OCI-LY3 (cell line): ENCODE measurements around the gene PYGB.

Source experiments
- H2AFZ ChIP-seq: fragments of 200-600, 300-600 bp; shearing (Covaris generic); 2 replicates; pipeline ENCODE4 v1.6.0; 2014; ENCODE audit warnings: antibody characterized with exemption, low read depth, low read length
- H3K27ac ChIP-seq: fragments of 200-600, 300-600 bp; sonication (generic); 2 replicates; pipeline ENCODE4 v1.5.1; 2014; ENCODE audit warnings: mild to moderate bottlenecking, low read length, moderate library complexity, mixed read lengths
- H3K27me3 ChIP-seq: fragments of 200-600, 300-600 bp; sonication (generic); 2 replicates; pipeline ENCODE4 v1.6.1; 2014; ENCODE audit warnings: low read depth, low read length, mixed read lengths
- H3K36me3 ChIP-seq: fragments of 200-600, 300-600 bp; sonication (generic); replicated peaks from 2 replicates; pipeline ENCODE3; 2014; ENCODE audit warnings: low read depth, low read length, mixed read lengths
- H3K4me1 ChIP-seq: fragments of 300-600, 200-600 bp; sonication (generic); 2 replicates; pipeline ENCODE4 v1.6.1; 2014; ENCODE audit warnings: low read length, mixed read lengths
- H3K4me2 ChIP-seq: fragments of 200-600, 300-600 bp; sonication (generic); 2 replicates; pipeline ENCODE4 v1.6.1; 2014; ENCODE audit warnings: low read length, mixed read lengths
- H3K4me3 ChIP-seq: fragments of 300-600, 200-600 bp; sonication (generic); 2 replicates; pipeline ENCODE4 v1.5.1; 2014; ENCODE audit warnings: antibody characterized with exemption, mild to moderate bottlenecking, low read length, moderate library complexity
- H3K79me2 ChIP-seq: fragments of 300-600, 200-600 bp; shearing (Covaris generic); 2 replicates; pipeline ENCODE4 v1.6.1; 2014; ENCODE audit warnings: mild to moderate bottlenecking, low read length, mixed read lengths
- H3K9ac ChIP-seq: fragments of 300-600, 200-600 bp; shearing (Covaris generic); 2 replicates; pipeline ENCODE4 v1.6.0; 2014; ENCODE audit warnings: mild to moderate bottlenecking, low read length, moderate library complexity
- H3K9me3 ChIP-seq: fragments of 200-600, 300-600 bp; shearing (Covaris generic); 2 replicates; pipeline ENCODE4 v1.6.1; 2014; ENCODE audit warnings: low read length, mixed read lengths; ENCODE audit not compliant: insufficient read depth
- H4K20me1 ChIP-seq: fragments of 200-600, 300-600 bp; sonication (generic); 2 replicates; pipeline ENCODE4 v1.6.1; 2016; ENCODE audit warnings: low read length, mixed read lengths; ENCODE audit not compliant: insufficient read depth
- CTCF ChIP-seq: fragments of 200-600, 300-600 bp; sonication (generic); IDR thresholded peaks from 2 replicates; pipeline ENCODE4 v1.5.1; 2014; ENCODE audit warnings: antibody characterized with exemption, low read length, low read depth
- EZH2phosphoT487 ChIP-seq: fragments of 200-600 bp; shearing (Covaris generic); IDR thresholded peaks from 2 replicates; pipeline ENCODE4 v1.6.1; 2018; ENCODE audit warnings: antibody characterized with exemption, mixed run types, low read depth

PYGB gene

DNA sequence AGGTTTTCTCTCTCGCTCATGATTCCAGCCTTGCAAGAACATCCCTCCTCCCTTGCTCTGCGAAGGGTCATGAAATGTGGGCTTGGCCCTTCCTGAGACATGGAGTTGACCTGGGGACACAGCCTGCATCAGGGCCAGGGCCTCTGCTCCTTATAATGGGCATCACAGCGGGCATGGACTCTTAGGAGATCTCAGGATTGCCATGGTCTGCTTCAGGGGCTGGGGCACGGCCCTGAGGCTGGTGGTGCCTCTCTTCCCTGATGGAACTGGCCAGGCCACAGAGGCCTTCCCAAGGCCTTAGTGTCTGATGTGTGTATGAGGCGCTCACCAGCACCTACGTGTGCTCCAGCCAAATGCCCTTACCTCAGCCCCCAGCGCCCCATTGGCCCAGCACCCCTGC lies 28.5 kb upstream of the PYGB start:
- Histone ChIP-seq H3K4me2 (no peak overlapping the region), H3K27ac (no peak overlapping the region), H3K4me1 (no peaks in the 10 kb centered on the region), H3K36me3 (peaks cover 19% of the 10 kb centered on the region), H3K9ac (no peak overlapping the region), H3K9me3 (no peaks in the 10 kb centered on the region), H4K20me1 (no peaks in the 10 kb centered on the region), H3K79me2 (no peaks in the 10 kb centered on the region), H3K4me3 (no peak overlapping the region), H3K27me3 (no peaks in the 10 kb centered on the region), H2AFZ (no peak overlapping the region)
- TF ChIP-seq EZH2phosphoT487 (no peak), CTCF (no peak)

DNA sequence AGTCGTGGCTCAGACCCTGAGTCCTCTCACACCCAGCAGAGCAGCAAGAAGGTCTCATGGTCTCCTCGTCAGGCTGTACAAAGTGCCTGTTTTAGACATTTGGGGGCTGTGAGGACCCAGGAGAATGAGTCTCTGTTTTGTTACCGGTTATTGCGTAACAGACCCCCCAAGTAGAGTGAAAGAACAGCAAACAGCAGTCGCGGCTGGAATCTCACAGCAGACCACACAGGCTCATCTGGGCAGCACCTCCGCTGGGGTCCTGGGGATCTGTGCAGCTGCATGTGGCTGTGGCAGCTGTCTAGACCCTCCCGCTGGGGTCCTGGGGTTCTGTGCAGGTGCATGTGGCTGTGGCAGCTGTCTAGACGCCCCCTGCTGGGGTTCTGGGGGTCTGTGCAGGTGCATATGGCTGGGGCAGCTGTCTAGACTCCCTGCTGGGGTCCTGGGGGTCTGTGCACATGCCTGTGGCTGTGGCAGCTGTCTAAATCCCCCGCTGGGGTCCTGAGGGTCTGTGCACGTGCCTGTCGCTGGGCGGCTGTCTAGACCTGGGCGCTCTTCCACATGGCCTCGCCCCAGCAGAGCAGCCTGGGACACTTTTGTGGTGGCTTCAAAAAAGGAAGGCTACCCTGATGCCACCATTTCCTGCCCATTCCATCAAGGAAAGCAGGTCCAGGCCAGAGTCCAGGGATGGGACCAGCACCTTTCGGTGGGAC lies 27.7 kb upstream of the PYGB start:
- Histone ChIP-seq H3K4me3 (no peak overlapping the region), H3K4me1 (no peaks in the 10 kb centered on the region), H4K20me1 (no peaks in the 10 kb centered on the region), H3K27ac (no peak overlapping the region), H2AFZ (no peak overlapping the region), H3K9ac (no peak overlapping the region), H3K79me2 (no peaks in the 10 kb centered on the region), H3K27me3 (no peaks in the 10 kb centered on the region), H3K9me3 (no peaks in the 10 kb centered on the region), H3K36me3 (peaks cover 19% of the 10 kb centered on the region), H3K4me2 (no peak overlapping the region)
- TF ChIP-seq EZH2phosphoT487 = no peak
- peak; percentile 43 for TF ChIP-seq CTCF

DNA sequence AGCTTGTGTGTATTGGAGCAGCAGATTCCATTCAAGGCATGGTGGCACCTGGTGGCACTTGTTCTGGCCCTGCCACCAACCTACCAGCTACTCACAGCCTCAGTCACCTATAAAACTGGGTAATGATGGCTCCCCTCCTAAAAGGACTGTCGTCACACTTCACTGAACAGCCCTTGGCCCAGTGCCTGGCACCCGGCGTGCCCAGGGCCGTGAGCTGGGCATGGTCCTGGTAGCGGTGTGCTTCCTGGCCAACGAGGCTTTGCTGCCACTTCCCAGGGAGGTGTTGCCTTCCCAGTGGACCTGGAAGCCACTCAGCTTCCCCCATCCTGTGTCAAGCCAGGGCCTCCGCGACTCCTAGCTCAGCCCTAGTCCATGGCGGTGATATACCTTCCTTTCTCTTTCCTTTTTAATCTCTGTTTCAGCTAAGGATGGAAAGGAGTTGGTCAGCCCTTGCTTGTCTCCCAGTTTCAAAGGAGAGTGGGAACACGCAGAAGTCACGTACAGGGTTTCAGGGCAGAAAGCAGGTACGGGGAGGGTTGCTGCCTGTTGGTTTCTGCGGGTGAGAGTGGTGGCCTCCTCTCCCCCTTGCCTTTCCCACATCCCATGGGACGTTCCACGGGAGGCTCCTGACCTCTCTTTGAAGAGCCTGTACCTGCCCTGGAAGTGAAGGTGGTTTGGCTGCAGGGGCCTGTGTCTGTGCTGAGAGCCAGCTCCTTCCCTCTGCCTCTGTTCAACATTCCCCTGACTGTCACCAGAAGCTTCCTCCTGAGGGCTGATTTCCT lies 26.9 kb upstream of the PYGB start:
- H3K36me3 ChIP-seq = peaks cover 13% of the 10 kb centered on the region
- H3K27me3 ChIP-seq = no peaks in the 10 kb centered on the region
- no peak overlapping the region for H3K4me2 ChIP-seq
- no peak for TF ChIP-seq EZH2phosphoT487
- TF ChIP-seq CTCF = no peak
- no peaks in the 10 kb centered on the region for H3K9me3 ChIP-seq
- no peak overlapping the region for H3K27ac ChIP-seq
- H3K4me3 ChIP-seq = no peak overlapping the region
- H3K4me1 ChIP-seq = no peaks in the 10 kb centered on the region
- H3K79me2 ChIP-seq = no peaks in the 10 kb centered on the region
- H3K9ac ChIP-seq = no peak overlapping the region
- no peak overlapping the region for H2AFZ ChIP-seq
- no peaks in the 10 kb centered on the region for H4K20me1 ChIP-seq

- no peaks in the 10 kb centered on the region for H3K9me3 ChIP-seq
- H3K27ac ChIP-seq = no peak overlapping the region
- H3K36me3 ChIP-seq = peaks cover 11% of the 10 kb centered on the region
- H3K27me3 ChIP-seq = no peaks in the 10 kb centered on the region
- H3K9ac ChIP-seq = no peak overlapping the region
- TF ChIP-seq CTCF (no peak), EZH2phosphoT487 (no peak)
- H4K20me1 ChIP-seq = no peaks in the 10 kb centered on the region
- no peaks in the 10 kb centered on the region for H3K79me2 ChIP-seq
- no peaks in the 10 kb centered on the region for H3K4me1 ChIP-seq
- no peak overlapping the region for H3K4me3 ChIP-seq
- H2AFZ ChIP-seq = no peak overlapping the region
- H3K4me2 ChIP-seq = no peak overlapping the region
These were observed 26.1 kb upstream of the PYGB start for GRCh38 chr20:25221592-25222460.
